ENCODE measurements around the gene P2RY6. TPM values are rescaled to one million over a fixed set of nuclear protein-coding genes. Genes with fewer than 3 reads are reported as not detected.

Gene P2RY6
- not detected for total RNA-seq

GRCh38 chr11:73271936-73272679 is at the start of gene P2RY6:
Gene P2RY6 (plus strand): TSS chr11:73272338. CDS start chr11:73296519, 24,181 bp downstream.

GRCh38 chr11:73308003-73308960 is 36.1 kb downstream of the P2RY6 start, which contains the start of gene ARHGEF17:
Gene ARHGEF17 (plus strand): TSS chr11:73308276. CDS start chr11:73308639, 363 bp downstream.

Other genes with a start within 250 kb of the P2RY6 start
- gene FCHSD2, start 130.0 kb upstream of the P2RY6 start, total RNA-seq: 49.1 TPM
- gene P2RY2, start 54.1 kb upstream of the P2RY6 start, total RNA-seq: not detected
- 46.6 TPM for gene ARHGEF17, start 35.9 kb downstream of the P2RY6 start, total RNA-seq
- gene RELT, start 104.1 kb downstream of the P2RY6 start, total RNA-seq: 3.8 TPM

Measured in parietal lobe (tissue), 1 donor.